Sigmoid colon (tissue), 4 donors: ENCODE data around the gene SLC7A7.

ENCODE experiments used
- CTCF ChIP-seq, 4 experiments: fragments of 450-650 bp in 3 of 4; fragments of 200-600 bp in 1 of 4; IDR thresholded peaks; one replicate each; pipeline ENCODE4 v1.5.1; 2016 to 2019; ENCODE audit warnings: antibody characterized with exemption in 4 of 4, mild to moderate bottlenecking in 3 of 4, moderate library complexity in 2 of 4
- POLR2A ChIP-seq, 2 donors: fragments of 450-650 bp; IDR thresholded peaks; one replicate each; pipeline ENCODE4 v1.6.1; 2016; ENCODE audit warnings: antibody characterized with exemption in 2 of 2, mild to moderate bottlenecking in 2 of 2, moderate library complexity in 2 of 2
- POLR2AphosphoS5 ChIP-seq, 4 donors: sonication (generic); formaldehyde crosslinking; IDR thresholded peaks; one replicate each; pipeline ENCODE4 v1.6.1; 2017; ENCODE audit warnings: antibody characterized with exemption in 4 of 4

DNA sequence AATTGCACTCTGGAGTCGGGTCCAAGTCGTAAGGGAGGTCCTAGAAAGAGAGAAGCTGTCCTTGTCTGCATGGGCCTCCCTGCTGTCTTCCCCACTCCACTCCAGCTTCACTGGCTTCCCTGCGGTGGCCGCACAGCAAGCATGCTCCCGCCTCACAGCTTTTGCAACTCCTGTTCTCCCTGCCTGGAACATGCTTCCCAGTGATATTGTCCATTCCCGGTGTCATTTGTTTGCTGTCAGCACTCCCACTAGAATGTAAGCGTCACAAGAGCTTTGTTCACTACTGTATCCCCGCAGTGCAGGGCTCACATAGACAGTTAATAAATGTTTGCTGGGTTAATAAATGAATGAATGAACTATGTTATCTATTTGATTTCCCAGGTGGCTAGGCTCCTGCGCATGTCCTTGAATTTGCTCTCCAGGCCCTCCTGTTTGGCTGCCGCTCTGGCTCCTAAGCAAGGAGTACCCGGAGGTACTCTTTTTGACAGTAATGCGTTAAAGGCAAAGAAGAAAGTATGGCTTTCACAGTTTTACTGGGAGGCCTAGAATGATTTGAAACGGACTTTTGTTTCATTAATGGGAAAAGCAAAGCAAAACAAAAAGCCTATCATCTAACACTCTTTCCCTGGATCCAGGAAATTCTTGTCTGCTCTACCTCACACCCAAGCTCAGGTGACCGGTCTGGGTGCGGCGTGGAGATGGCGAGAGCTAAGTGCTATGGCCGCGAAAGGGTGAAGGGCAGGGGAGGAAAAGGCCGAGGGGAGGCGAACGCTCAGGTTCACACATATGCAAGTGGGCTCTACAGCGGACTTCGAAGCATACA, 6.2 kb upstream of the SLC7A7 start:
- no peak for TF ChIP-seq CTCF (IDR thresholded peaks at IDR 0.05)
- no peak for TF ChIP-seq POLR2A (IDR thresholded peaks at IDR 0.05)
- peak in 1 of 4 donors; percentile 15 for TF ChIP-seq POLR2AphosphoS5 (IDR thresholded peaks at IDR 0.05)
